ENCODE measurements around the gene DIS3L2. TPM values are rescaled to one million over a fixed set of nuclear protein-coding genes. Genes with fewer than 3 reads are reported as not detected.
"Not testable (repeated sequence)": the region's sequence is repeated elsewhere in the genome, so short reads cannot be mapped to it uniquely, and the experiment has no call there.

The DIS3L2 gene
- total RNA-seq, 4 donors from 2014 or later = 18.7 to 30.9 (median 26.1) TPM

GRCh38 chr2:232378735-232379151 is 417.2 kb downstream of the DIS3L2 start, which contains the start of gene ALPP:
ALPP (plus strand) TSS chr2:232378751; CDS start chr2:232378803, 52 bp downstream.
- not testable (repeated sequence) for TF ChIP-seq CTCF (IDR thresholded peaks at IDR 0.05; ENCODE audit: low read depth)

- no peak for TF ChIP-seq CTCF (IDR thresholded peaks at IDR 0.05; ENCODE audit: low read depth)
These were observed 421.1 kb downstream of the DIS3L2 start for GRCh38 chr2:232382331-232383225.

GRCh38 chr2:232384466-232384865 is 423.0 kb downstream of the DIS3L2 start:
- TF ChIP-seq CTCF (IDR thresholded peaks at IDR 0.05; ENCODE audit: low read depth) = no peak

GRCh38 chr2:232385660-232386489 is 424.4 kb downstream of the DIS3L2 start:
- no peak for TF ChIP-seq CTCF (IDR thresholded peaks at IDR 0.05; ENCODE audit: low read depth)

- TF ChIP-seq CTCF (IDR thresholded peaks at IDR 0.05; ENCODE audit: low read depth) = no peak
These were observed 424.9 kb downstream of the DIS3L2 start for GRCh38 chr2:232386490-232386739.

Small RNA genes lying within 50 kb of the gene (small RNA-seq; reads per million reads assigned to genes)
- not detected for gene AC068134.3
- not detected for gene AC068134.4
- not detected for gene MIR562

Other genes starting within 250 kb of the DIS3L2 start
- 10 to 100 TPM; 12.6 to 29.4 (median 23.6) TPM for gene PDE6D, start 180.4 kb upstream of the DIS3L2 start, total RNA-seq
- 10 to 100 TPM; 20.0 to 39.4 (median 24.8) TPM for gene COPS7B, start 175.3 kb upstream of the DIS3L2 start, total RNA-seq
- gene NPPC, start 35.3 kb upstream of the DIS3L2 start, total RNA-seq = 1 to 10 TPM in 1 of 4 donors, not detected in 3; 1.8 TPM

All from subcutaneous adipose tissue (tissue), 4 donors.